ENCODE data around the gene RBM17.

DNA sequence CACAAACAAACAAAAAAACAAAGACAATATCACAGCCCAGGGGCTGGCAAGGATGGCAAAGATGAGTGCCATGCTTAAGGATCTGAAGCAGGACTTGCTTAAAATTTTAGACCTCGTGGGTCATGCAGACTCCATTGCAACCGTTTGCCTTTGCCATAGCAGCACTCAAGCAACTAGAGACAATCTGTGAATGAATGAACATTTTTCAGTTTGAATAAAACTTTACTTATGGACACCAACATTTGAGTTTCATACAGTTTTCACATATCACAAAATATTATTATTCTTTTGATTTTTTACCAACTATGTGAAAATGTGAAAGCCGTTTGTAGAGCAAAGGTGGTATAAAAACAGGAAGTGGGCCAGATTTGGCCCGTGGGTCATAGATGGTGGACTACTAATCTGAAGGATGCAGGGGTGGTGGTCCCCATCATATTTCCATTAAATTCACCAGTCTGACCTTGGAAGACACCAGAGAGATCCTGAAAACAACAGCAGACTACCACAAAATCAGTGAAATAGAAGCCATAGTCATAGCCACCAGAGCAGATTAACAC lies 8.3 kb upstream of the RBM17 start:
- no peak for TF ChIP-seq POLR2A (IDR thresholded peaks at IDR 0.05)
- TF ChIP-seq EP300 (IDR thresholded peaks at IDR 0.05): no peak
